ENCODE measurements around the gene PLSCR4.

DNA sequence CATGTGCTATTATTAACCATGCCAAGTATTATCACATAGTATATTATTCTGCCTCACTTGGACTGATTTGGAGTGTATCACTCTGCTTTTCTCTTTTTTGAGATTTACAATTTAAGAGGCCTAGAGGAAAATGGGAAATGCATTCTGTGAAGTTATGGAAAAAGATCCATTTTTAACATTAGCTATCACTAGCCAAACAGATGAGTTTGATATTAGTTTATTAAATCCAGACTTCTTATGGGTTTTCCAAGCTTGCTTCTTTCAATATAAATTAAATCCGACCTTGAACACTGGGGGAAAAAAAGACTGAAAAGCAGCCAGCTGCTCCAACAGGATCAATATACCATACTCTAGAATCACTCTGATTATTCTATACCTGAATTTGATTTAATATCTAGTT is 59.9 kb downstream of the PLSCR4 start:
- TF ChIP-seq, protein P1, sequence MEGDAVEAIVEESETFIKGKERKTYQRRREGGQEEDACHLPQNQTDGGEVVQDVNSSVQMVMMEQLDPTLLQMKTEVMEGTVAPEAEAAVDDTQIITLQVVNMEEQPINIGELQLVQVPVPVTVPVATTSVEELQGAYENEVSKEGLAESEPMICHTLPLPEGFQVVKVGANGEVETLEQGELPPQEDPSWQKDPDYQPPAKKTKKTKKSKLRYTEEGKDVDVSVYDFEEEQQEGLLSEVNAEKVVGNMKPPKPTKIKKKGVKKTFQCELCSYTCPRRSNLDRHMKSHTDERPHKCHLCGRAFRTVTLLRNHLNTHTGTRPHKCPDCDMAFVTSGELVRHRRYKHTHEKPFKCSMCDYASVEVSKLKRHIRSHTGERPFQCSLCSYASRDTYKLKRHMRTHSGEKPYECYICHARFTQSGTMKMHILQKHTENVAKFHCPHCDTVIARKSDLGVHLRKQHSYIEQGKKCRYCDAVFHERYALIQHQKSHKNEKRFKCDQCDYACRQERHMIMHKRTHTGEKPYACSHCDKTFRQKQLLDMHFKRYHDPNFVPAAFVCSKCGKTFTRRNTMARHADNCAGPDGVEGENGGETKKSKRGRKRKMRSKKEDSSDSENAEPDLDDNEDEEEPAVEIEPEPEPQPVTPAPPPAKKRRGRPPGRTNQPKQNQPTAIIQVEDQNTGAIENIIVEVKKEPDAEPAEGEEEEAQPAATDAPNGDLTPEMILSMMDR (IDR thresholded peaks at IDR 0.05) = no peak
- no peak for TF ChIP-seq POLR2A (IDR thresholded peaks at IDR 0.05)

Measured in adrenal gland (tissue), 5 donors.